ENCODE measurements around the gene HEYL.

The HEYL gene

GRCh38 chr1:39625009-39625408, 14.4 kb downstream of the HEYL start:
- in situ Hi-C loops (cut with MboI; ENCODE audit: low pct_unique_long_range_greater_than_20kb, low sequenced_read_pairs, unreplicated experiment): no loop called here
- no peak for DNase-seq (ENCODE audit: low spot score)
- TF ChIP-seq CTCF (IDR thresholded peaks at IDR 0.05; ENCODE audit: extremely low read depth, insufficient read depth, missing control alignments): no peak

- no peak for TF ChIP-seq CTCF (IDR thresholded peaks at IDR 0.05; ENCODE audit: extremely low read depth, insufficient read depth, missing control alignments)
- in situ Hi-C loops (cut with MboI; ENCODE audit: low pct_unique_long_range_greater_than_20kb, low sequenced_read_pairs, unreplicated experiment): no loop called here
- DNase-seq (ENCODE audit: low spot score): no peak
Measured at GRCh38 chr1:39623053-39623452, 16.4 kb downstream of the HEYL start.

- TF ChIP-seq CTCF (IDR thresholded peaks at IDR 0.05; ENCODE audit: extremely low read depth, insufficient read depth, missing control alignments): no peak
- DNase-seq (ENCODE audit: low spot score): no peak
- in situ Hi-C loops (cut with MboI; ENCODE audit: low pct_unique_long_range_greater_than_20kb, low sequenced_read_pairs, unreplicated experiment): no loop called here
Measured at GRCh38 chr1:39622427-39622826, 17.0 kb downstream of the HEYL start.

- DNase-seq (ENCODE audit: low spot score): no peak
- TF ChIP-seq CTCF (IDR thresholded peaks at IDR 0.05; ENCODE audit: extremely low read depth, insufficient read depth, missing control alignments): no peak
- in situ Hi-C loops (cut with MboI; ENCODE audit: low pct_unique_long_range_greater_than_20kb, low sequenced_read_pairs, unreplicated experiment): no loop called here
Measured at GRCh38 chr1:39620659-39621165, 18.7 kb downstream of the HEYL start.

- in situ Hi-C loops (cut with MboI; ENCODE audit: low pct_unique_long_range_greater_than_20kb, low sequenced_read_pairs, unreplicated experiment): no loop called here
- no peak for TF ChIP-seq CTCF (IDR thresholded peaks at IDR 0.05; ENCODE audit: extremely low read depth, insufficient read depth, missing control alignments)
- DNase-seq (ENCODE audit: low spot score): no peak
Measured at GRCh38 chr1:39617488-39618049, 21.9 kb downstream of the HEYL start.

GRCh38 chr1:39615086-39615673, 24.3 kb downstream of the HEYL start:
- no peak for TF ChIP-seq CTCF (IDR thresholded peaks at IDR 0.05; ENCODE audit: extremely low read depth, insufficient read depth, missing control alignments)
- in situ Hi-C loops (cut with MboI; ENCODE audit: low pct_unique_long_range_greater_than_20kb, low sequenced_read_pairs, unreplicated experiment): no loop called here
- no peak for DNase-seq (ENCODE audit: low spot score)
